Glutamatergic neuron (in vitro differentiated cells): Measurements from ENCODE around the gene GLB1L2. TPM values are rescaled to one million over a fixed set of nuclear protein-coding genes. Genes with fewer than 3 reads are reported as not detected.
"Not testable (repeated sequence)": the region's sequence is repeated elsewhere in the genome, so short reads cannot be mapped to it uniquely, and the experiment has no call there.

Experiments
- DNase-seq: peaks from one replicate; pipeline ENCODE4 v3.0.0; 2022
- H3K27ac Mint-ChIP-seq: one replicate; pipeline ENCODE4 v1.8.0; 2020; ENCODE audit warnings: mild to moderate bottlenecking, mixed read lengths, inconsistent platforms; ENCODE audit not compliant: unreplicated experiment
- H3K27me3 Mint-ChIP-seq: one replicate; pipeline ENCODE4 v1.8.0; 2020; ENCODE audit warnings: mild to moderate bottlenecking, moderate library complexity, mixed read lengths, inconsistent platforms; ENCODE audit not compliant: unreplicated experiment
- H3K36me3 Mint-ChIP-seq: one replicate; pipeline ENCODE4 v1.8.0; 2020; ENCODE audit warnings: mild to moderate bottlenecking, mixed read lengths, inconsistent platforms; ENCODE audit not compliant: unreplicated experiment
- H3K4me1 Mint-ChIP-seq: one replicate; pipeline ENCODE4 v1.8.0; 2020; ENCODE audit warnings: mild to moderate bottlenecking, low read depth, mixed read lengths, inconsistent platforms; ENCODE audit not compliant: unreplicated experiment
- H3K4me3 Mint-ChIP-seq: one replicate; pipeline ENCODE4 v1.8.0; 2020; ENCODE audit warnings: mild to moderate bottlenecking, mixed read lengths, inconsistent platforms; ENCODE audit not compliant: unreplicated experiment
- H3K9me3 Mint-ChIP-seq: one replicate; pipeline ENCODE4 v1.8.0; 2020; ENCODE audit warnings: mild to moderate bottlenecking, moderate library complexity, mixed read lengths, inconsistent platforms; ENCODE audit not compliant: unreplicated experiment
- total RNA-seq: library from RNA; stranded (reverse); fragmentation: NEBNext Ultra II Directional; extraction: Animal tissue kit (Norgen Biotek cat#: 25700); gene quantifications from one replicate; pipeline ENCODE4 v1.2.1, GENCODE V29; 2021; ENCODE audit not compliant: unreplicated experiment
- TF ChIP-seq, protein P1 (sequence below): fragments of 200-600 bp; sonication (generic); IDR thresholded peaks from one replicate; pipeline ENCODE4 v1.5.0; 2021; ENCODE audit not compliant: partially characterized antibody, unreplicated experiment

The GLB1L2 gene
- total RNA-seq, 1 donor from 2014 or later = 1.0 TPM

DNA sequence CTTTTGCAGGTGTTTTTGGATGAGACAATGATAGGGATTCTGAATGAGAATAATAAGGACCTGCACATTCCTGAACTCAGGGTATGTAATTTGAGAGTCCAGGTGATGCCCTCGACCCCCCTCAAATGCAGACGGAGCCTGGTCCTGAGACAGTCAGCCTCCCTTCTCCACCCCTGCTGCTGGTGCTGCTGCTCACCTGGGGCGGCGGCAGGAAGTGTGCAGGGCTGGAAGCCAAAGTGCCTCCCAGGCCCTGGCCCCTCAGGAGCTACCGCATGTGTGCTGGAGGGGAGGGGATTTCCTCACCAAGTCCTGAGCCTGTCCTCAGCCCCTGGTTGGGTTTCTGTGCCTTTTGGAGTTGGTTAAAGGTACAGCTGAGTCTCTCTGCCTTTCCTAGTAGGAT lies 19.0 kb upstream of the GLB1L2 start:
- H3K36me3 Mint-ChIP-seq = peaks cover 4% of the 10 kb centered on the region
- no peak overlapping the region for H3K27ac Mint-ChIP-seq
- no peak for DNase-seq
- TF ChIP-seq, protein P1, sequence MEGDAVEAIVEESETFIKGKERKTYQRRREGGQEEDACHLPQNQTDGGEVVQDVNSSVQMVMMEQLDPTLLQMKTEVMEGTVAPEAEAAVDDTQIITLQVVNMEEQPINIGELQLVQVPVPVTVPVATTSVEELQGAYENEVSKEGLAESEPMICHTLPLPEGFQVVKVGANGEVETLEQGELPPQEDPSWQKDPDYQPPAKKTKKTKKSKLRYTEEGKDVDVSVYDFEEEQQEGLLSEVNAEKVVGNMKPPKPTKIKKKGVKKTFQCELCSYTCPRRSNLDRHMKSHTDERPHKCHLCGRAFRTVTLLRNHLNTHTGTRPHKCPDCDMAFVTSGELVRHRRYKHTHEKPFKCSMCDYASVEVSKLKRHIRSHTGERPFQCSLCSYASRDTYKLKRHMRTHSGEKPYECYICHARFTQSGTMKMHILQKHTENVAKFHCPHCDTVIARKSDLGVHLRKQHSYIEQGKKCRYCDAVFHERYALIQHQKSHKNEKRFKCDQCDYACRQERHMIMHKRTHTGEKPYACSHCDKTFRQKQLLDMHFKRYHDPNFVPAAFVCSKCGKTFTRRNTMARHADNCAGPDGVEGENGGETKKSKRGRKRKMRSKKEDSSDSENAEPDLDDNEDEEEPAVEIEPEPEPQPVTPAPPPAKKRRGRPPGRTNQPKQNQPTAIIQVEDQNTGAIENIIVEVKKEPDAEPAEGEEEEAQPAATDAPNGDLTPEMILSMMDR = no peak
- no peak overlapping the region for H3K4me3 Mint-ChIP-seq
- peaks cover 6% of the 10 kb centered on the region for H3K4me1 Mint-ChIP-seq
- H3K9me3 Mint-ChIP-seq = no peaks in the 10 kb centered on the region
- H3K27me3 Mint-ChIP-seq = no peaks in the 10 kb centered on the region

- peaks cover 5% of the 10 kb centered on the region for H3K36me3 Mint-ChIP-seq
- no peak overlapping the region for H3K4me3 Mint-ChIP-seq
- H3K27me3 Mint-ChIP-seq = no peaks in the 10 kb centered on the region
- DNase-seq = no peak
- H3K27ac Mint-ChIP-seq = no peak overlapping the region
- H3K4me1 Mint-ChIP-seq = peaks cover 6% of the 10 kb centered on the region
- TF ChIP-seq, protein P1 = no peak
- peaks cover under 1% of the 10 kb centered on the region for H3K9me3 Mint-ChIP-seq
Observed at GRCh38 chr11:134313379-134313778, 18.4 kb upstream of the GLB1L2 start.

DNA sequence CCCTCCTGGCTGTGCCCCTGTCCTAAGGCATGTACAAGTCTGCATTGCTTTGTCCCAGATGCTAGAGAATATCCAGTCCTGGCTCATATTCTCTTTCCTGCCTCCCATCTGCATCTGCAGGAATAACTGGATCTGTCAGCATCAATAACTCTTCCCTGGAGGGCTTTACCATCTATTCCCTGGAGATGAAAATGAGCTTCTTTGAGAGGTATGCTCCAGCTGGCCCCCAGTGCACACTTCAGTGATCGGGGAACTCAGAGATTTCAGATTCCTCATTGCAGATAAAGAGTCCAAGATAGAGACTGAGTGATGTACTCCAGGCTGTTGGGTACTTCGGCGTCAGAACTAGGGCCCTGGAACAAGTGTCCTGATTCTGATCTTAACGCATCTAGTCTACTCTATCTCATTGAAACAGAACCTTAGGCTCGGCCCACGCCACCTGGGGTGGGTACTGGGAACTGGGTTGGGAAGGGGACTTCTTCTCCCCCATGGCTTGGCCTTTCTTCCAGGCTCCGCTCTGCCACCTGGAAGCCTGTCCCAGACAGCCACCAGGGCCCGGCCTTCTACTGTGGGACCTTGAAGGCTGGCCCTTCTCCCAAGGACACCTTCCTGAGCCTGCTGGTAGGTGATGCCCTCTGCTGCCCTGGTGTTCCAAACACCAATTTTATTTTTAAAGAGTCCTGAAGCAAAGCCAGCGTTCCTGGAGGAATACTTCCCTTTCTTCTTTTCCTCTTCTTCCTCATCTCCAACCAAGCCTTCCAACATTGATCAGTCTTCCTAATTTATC lies 17.8 kb upstream of the GLB1L2 start:
- Mint-ChIP-seq H3K4me3 (no peak overlapping the region), H3K36me3 (peaks cover 5% of the 10 kb centered on the region), H3K4me1 (peaks cover 6% of the 10 kb centered on the region), H3K9me3 (peaks cover 2% of the 10 kb centered on the region), H3K27ac (no peak overlapping the region), H3K27me3 (no peaks in the 10 kb centered on the region)
- TF ChIP-seq, protein P1 = no peak
- no peak for DNase-seq

GRCh38 chr11:134317103-134317502 lies 14.7 kb upstream of the GLB1L2 start:
- Mint-ChIP-seq H3K27me3 (no peaks in the 10 kb centered on the region), H3K27ac (no peak overlapping the region), H3K36me3 (peaks cover 21% of the 10 kb centered on the region), H3K9me3 (peaks cover 2% of the 10 kb centered on the region), H3K4me3 (no peak overlapping the region), H3K4me1 (peaks cover 6% of the 10 kb centered on the region)
- TF ChIP-seq, protein P1 = no peak
- no peak for DNase-seq

GRCh38 chr11:134321373-134321772 lies 10.4 kb upstream of the GLB1L2 start:
- H3K36me3 Mint-ChIP-seq = peaks cover 21% of the 10 kb centered on the region
- not testable (repeated sequence) for H3K27ac Mint-ChIP-seq, H3K9me3 Mint-ChIP-seq, H3K27me3 Mint-ChIP-seq, H3K4me1 Mint-ChIP-seq, H3K4me3 Mint-ChIP-seq, DNase-seq
